Heart right ventricle (tissue), 16 donors: ENCODE measurements around the gene KIF3B. TPM values are rescaled to one million over a fixed set of nuclear protein-coding genes. Genes with fewer than 3 reads are reported as not detected.

Experiments
- ATAC-seq, 8 donors: fragments of 200-7000 bp; cut with Tn5 transposase; one replicate each; pipeline ENCODE4 v1.9.1; 2020; ENCODE audit warnings: mild to moderate bottlenecking in 8 of 8, moderate library complexity in 8 of 8, moderate number of reproducible peaks in 1 of 8
- DNase-seq, 2 donors: peaks; one replicate each; pipeline ENCODE4 v3.0.0-alpha.2; 2020
- H3K27ac ChIP-seq, 10 donors: fragments of 200-600 bp; sonication (generic) in 2 of 10; one replicate each; pipeline versions ENCODE4 v1.5.0 to v1.8.0; 2020 to 2022; ENCODE audit warnings: mild to moderate bottlenecking in 3 of 10
- H3K27me3 ChIP-seq, 7 donors: fragments of 200-600 bp; one replicate each; pipeline ENCODE4 v1.8.0; 2021 to 2022; ENCODE audit warnings: mild to moderate bottlenecking in 2 of 7
- H3K36me3 ChIP-seq, 9 donors: fragments of 200-600 bp; sonication (generic) in 1 of 9; one replicate each; pipeline versions ENCODE4 v1.5.0 to v1.8.0; 2020 to 2022; ENCODE audit warnings: mild to moderate bottlenecking in 2 of 9
- H3K4me1 ChIP-seq, 9 donors: fragments of 200-600 bp; sonication (generic) in 1 of 9; one replicate each; pipeline versions ENCODE4 v1.5.0 to v1.8.0; 2020 to 2022; ENCODE audit warnings: mild to moderate bottlenecking in 4 of 9
- H3K4me3 ChIP-seq, 10 donors: fragments of 200-600 bp; sonication (generic) in 2 of 10; one replicate each; pipeline versions ENCODE4 v1.5.0 to v1.8.0; 2020 to 2022; ENCODE audit warnings: mild to moderate bottlenecking in 7 of 10, moderate library complexity in 2 of 10
- H3K9me3 ChIP-seq, 11 donors: fragments of 200-600 bp in 10 of 11; sonication (generic) in 2 of 11; one replicate each; pipeline versions ENCODE4 v1.5.0 to v1.8.0; 2013 to 2022; ENCODE audit warnings: mild to moderate bottlenecking in 2 of 11, control low read depth in 1 of 11, moderate library complexity in 1 of 11
- CTCF ChIP-seq, 9 donors: fragments of 200-600 bp; sonication (generic) in 2 of 9; IDR thresholded peaks; one replicate each; pipeline versions ENCODE4 v1.5.0 to v1.8.0; 2021 to 2022; ENCODE audit warnings: antibody characterized with exemption in 9 of 9, mild to moderate bottlenecking in 5 of 9, moderate library complexity in 1 of 9
- WGBS, 2 donors: extraction: QIAGEN DNeasy Blood & Tissue Kit; methylation state at CpG; one replicate each; pipeline ENCODE4 v1.1.7; 2013; ENCODE audit warnings: inconsistent platforms in 1 of 2; 5-methylcytosine and 5-hydroxymethylcytosine counted together
- intact Hi-C, 10 donors: fragments of 100-400 bp; cut with DNase I; formaldehyde crosslinking; loops; one replicate each; pipeline versions ENCODE4 v1.11.1 to v1.14.2; 2022
- polyA plus RNA-seq, 2 donors: library from polyadenylated mRNA; stranded (reverse); fragments of 200-250 nt; gene quantifications; one replicate each; pipeline ENCODE4 v1.2.3, GENCODE V29; 2013
- total RNA-seq, 10 donors: library from RNA; stranded (reverse); fragmentation: NEBNext Ultra II Directional in 3 of 10; extraction: Animal tissue kit (Norgen Biotek cat#: 25700) in 3 of 10; gene quantifications; one replicate each; pipeline versions ENCODE4 v1.2.1 to v1.2.4, GENCODE V29; 2021 to 2023
- donor health status: Arrhythmogenic right ventricular cardiomyopathy.
- donor health status: ischemic (EF 13 %, LVEDD 7.1; RV severe dilation, severe dysfunction).
- donor health status: healthy with polysubstance abuse.
- donor health status: DM: no; HTN: yes; CAD: no.
- donor health status: DM: no; HTN: no; CAD: no.
- donor health status: ischemic (EF 25% LVEDD 6.9; RV normal size, moderate dysfunction).
- donor health status: ischemic (EF 25% LVEDD 5.7; RV mildly dilated, moderate dysfunction).
- donor health status: healthy.
- donor health status: DM: yes; HTN: yes; CAD: no.
- donor health status: Ischemic cardiomyopathy.
- donor health status: ischemic (EF 35%, LVEDD 5.7; RV mildly dilated, moderate dysfunction).
- donor health status: nonischemic (EF 11% LVEDD 7.7; RV severe dilation, severe dysfunction).
- donor health status: DM: yes; HTN: yes; CAD: no.
- donor health status: PGD.
- donor health status: ischemic (EF 29% LVEDD 5.4; RV normal size, mild dysfunction).
- donor health status: nonischemic (EF 23%, LVEDD 6.1; RV moderate dilation, normal function).

Gene KIF3B
- total and polyA plus RNA-seq, 12 donors = 4.7 to 16.3 (median 11.1) TPM

DNA sequence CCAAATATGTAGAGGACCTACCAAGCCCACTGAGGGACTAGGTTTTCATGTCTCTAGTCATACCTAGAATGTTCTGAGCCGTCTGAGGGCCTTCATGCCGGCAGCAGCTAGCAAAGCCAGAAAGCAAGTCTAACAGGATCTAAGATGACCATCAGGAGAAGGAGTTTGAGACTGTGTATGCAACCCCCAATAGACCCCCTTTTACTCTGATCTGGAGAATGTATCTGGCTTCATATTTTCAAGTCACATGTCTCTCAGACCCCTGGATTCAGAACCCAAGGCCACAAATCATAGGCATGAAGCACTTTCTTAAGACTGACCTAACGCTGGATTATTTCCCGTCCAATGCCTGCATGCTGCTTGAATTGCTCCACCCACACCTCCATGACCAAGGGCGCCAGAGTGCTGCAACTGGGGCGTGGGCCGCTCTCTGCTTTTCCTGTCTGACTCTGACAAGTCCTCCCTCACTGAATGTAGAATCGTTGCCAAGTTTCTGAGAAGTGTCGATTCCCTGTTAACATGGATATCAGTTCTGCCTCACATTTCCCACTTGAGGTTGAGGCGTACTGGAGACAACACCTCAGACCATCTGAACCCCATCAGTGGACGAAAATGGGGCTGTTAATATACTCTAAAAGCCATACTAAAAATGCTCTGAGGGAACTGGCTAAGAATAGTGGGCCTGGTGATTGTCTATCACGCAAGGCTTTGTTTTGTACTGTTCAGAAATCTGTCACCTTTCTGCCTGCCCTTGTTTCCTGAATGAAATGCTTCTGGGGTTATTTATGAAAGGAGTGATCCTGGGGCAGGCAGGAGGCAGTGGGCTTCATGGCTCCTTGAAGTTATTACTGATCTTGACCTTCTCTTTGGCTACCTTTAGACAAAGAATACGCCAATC is 56.8 kb downstream of the KIF3B start:
- no peaks in the 10 kb centered on the region for H3K27me3 ChIP-seq
- H3K4me1 ChIP-seq = peaks cover 0 to 63% (median 44%) of the 10 kb centered on the region in 9 donors
- intact Hi-C loops = loop anchor here in 7 of 10 donors (5.0 to 10.0 kb wide), 5 partner anchors 42 to 321 kb away; partner anchors contain the start of genes PLAGL2 (in 2 of the 7), POFUT1 (in 2 of the 7) and KIF3B (in 1 of the 7)

DNA sequence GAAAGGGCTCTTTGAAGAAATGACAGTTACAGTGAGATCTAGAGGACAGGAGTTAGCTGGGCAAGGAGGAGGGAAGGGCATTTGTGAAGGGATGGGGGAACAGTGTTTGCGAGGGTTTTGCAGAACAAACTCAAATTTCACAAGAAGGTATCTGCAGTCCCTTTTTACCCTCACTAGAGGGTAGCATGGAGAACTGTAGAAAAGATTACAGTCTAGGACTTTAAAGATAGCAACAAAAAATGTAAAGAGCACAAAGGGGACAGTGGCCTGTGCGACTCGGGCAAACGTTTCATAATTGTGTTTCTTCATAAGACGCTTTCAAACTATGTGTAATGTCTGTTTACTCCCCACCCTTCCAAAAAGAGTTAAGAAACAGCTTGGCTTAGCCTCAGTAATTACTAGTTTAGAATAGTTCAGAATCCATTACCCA is 59.5 kb downstream of the KIF3B start:
- no peak for DNase-seq
- intact Hi-C loops = loop anchor here in 6 of 10 donors (5.0 to 10.0 kb wide), 4 partner anchors 132 to 318 kb away; partner anchors contain the start of genes PLAGL2 (in 2 of the 6) and POFUT1 (in 2 of the 6)

More for the DNA sequence above, 56.8 kb downstream of the KIF3B start:
- DNase-seq (peak; percentile 68 to 86), ATAC-seq (peak; percentile 77 to 94 (median 90))
- 25 to 30% methylated on average over 13 of the region's 13 CpGs for WGBS, 2 donors
- Histone ChIP-seq H3K9me3 (no peaks in the 10 kb centered on the region), H3K27ac (peak overlapping the region; percentile 53 to 90 (median 78)), H3K4me3 (no peak overlapping the region), H3K36me3 (peaks cover 0 to 36% (median 7%) of the 10 kb centered on the region in 9 donors)
- TF ChIP-seq CTCF (IDR thresholded peaks at IDR 0.05) = no peak

GRCh38 chr20:32337937-32338661 is 60.6 kb downstream of the KIF3B start:
- ATAC-seq (peak in 1 of 8 donors; percentile 16), DNase-seq (no peak)
- intact Hi-C loops = loop anchor here in 6 of 10 donors (5.0 to 10.0 kb wide), 4 partner anchors 133 to 317 kb away; partner anchors contain the start of genes PLAGL2 (in 2 of the 6) and POFUT1 (in 2 of the 6)
- Histone ChIP-seq H3K27me3 (no peaks in the 10 kb centered on the region), H3K4me3 (no peak overlapping the region), H3K4me1 (peaks cover 0 to 35% (median 24%) of the 10 kb centered on the region in 9 donors), H3K36me3 (peaks cover 0 to 3% (median 0%) of the 10 kb centered on the region in 9 donors), H3K9me3 (no peaks in the 10 kb centered on the region), H3K27ac (no peak overlapping the region)
- WGBS, 2 donors = 94% methylated on average over 11 of the region's 11 CpGs
- no peak for TF ChIP-seq CTCF (IDR thresholded peaks at IDR 0.05)

More for the DNA sequence above, 59.5 kb downstream of the KIF3B start:
- Histone ChIP-seq H3K36me3 (peaks cover 0 to 9% (median 0%) of the 10 kb centered on the region in 9 donors), H3K27me3 (no peaks in the 10 kb centered on the region), H3K4me3 (no peak overlapping the region), H3K4me1 (peaks cover 0 to 46% (median 36%) of the 10 kb centered on the region in 9 donors), H3K27ac (no peak overlapping the region), H3K9me3 (no peaks in the 10 kb centered on the region)
- 28 to 37% methylated on average over 5 of the region's 5 CpGs for WGBS, 2 donors
- TF ChIP-seq CTCF (IDR thresholded peaks at IDR 0.05) = peak in 8 of 9 donors; percentile 18 to 67 (median 58)
- ATAC-seq = peak in 1 of 8 donors; percentile 27

DNA sequence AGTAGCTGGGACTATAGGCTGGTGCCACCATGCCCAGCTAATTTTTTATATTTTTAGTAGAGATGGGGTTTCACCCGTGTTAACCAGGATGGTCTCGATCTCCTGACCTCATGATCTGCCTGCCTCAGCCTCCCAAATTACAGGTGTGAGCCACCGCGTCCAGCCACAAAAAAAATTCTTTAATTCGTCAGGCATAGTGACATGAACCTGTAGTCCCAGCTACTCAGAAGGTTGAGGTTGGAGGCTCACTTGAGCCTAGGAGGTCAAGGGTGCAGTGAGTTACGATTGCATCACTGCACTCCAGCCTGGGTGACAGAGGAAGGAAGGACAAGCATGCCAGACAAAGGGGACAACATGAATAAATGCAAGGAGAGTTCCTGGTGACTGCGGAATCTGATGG is 61.2 kb downstream of the KIF3B start:
- no peak for DNase-seq

More for the DNA sequence above, 61.2 kb downstream of the KIF3B start:
- H3K9me3 ChIP-seq = no peaks in the 10 kb centered on the region
- ATAC-seq = no peak
- peak overlapping the region in 1 of 10 donors; percentile 10 for H3K27ac ChIP-seq
- intact Hi-C loops = loop anchor here in 6 of 10 donors (5.0 to 10.0 kb wide), 4 partner anchors 134 to 316 kb away; partner anchors contain the start of genes PLAGL2 (in 2 of the 6) and POFUT1 (in 2 of the 6)
- WGBS, 2 donors = 88 to 90% methylated on average over 7 of the region's 7 CpGs
- no peak overlapping the region for H3K4me3 ChIP-seq
- no peak for TF ChIP-seq CTCF (IDR thresholded peaks at IDR 0.05)
- H3K36me3 ChIP-seq = peaks cover 0 to 3% (median 0%) of the 10 kb centered on the region in 9 donors
- H3K4me1 ChIP-seq = peaks cover 0 to 29% (median 19%) of the 10 kb centered on the region in 9 donors
- no peaks in the 10 kb centered on the region for H3K27me3 ChIP-seq
